Right atrium auricular region (tissue), 2 donors: ENCODE data around the gene RBX1. TPM values are rescaled to one million over a fixed set of nuclear protein-coding genes. Genes with fewer than 3 reads are reported as not detected.

Experiments used
- DNase-seq: peaks from one replicate; pipeline ENCODE4 v3.0.0-alpha.2; 2019; ENCODE audit warnings: low spot score
- H3K27ac ChIP-seq, 2 donors: fragments of 200-600 bp; sonication (generic); 1 replicate in 1 of 2; 2 replicates in 1 of 2; pipeline ENCODE4 v1.5.1; 2016 to 2019
- H3K27me3 ChIP-seq, 2 donors: fragments of 200-600 bp; sonication (generic); one replicate each; pipeline versions ENCODE4 v1.5.1 to v1.6.0; 2017 to 2019
- H3K36me3 ChIP-seq: fragments of 200-600 bp; sonication (generic); one replicate; pipeline ENCODE4 v1.5.1; 2016
- H3K4me1 ChIP-seq, 2 donors: fragments of 200-600 bp; sonication (generic); one replicate each; pipeline versions ENCODE4 v1.5.1 to v1.6.0; 2017 to 2019
- H3K4me3 ChIP-seq, 2 donors: fragments of 200-600 bp; sonication (generic); 1 replicate in 1 of 2; 2 replicates in 1 of 2; pipeline ENCODE4 v1.5.1; 2017 to 2019; ENCODE audit warnings: mild to moderate bottlenecking in 1 of 2, moderate library complexity in 1 of 2
- H3K9me3 ChIP-seq, 2 donors: fragments of 200-600 bp; sonication (generic); one replicate each; pipeline ENCODE4 v1.5.1; 2019
- total RNA-seq, 2 donors: library from RNA; depleted of rRNA; stranded (reverse); fragments of >200 nt; gene quantifications; one replicate each; pipeline ENCODE4 v1.1.0, GENCODE V29; 2016
- TF ChIP-seq, protein P1 (sequence below), 2 donors: fragments of 200-600 bp; sonication (generic); IDR thresholded peaks; one replicate each; pipeline ENCODE4 v1.5.1; 2019; ENCODE audit warnings: antibody characterized with exemption in 2 of 2

RBX1 gene
- total RNA-seq, 2 donors from 2014 or later, result 43.4 to 44.5 TPM

DNA sequence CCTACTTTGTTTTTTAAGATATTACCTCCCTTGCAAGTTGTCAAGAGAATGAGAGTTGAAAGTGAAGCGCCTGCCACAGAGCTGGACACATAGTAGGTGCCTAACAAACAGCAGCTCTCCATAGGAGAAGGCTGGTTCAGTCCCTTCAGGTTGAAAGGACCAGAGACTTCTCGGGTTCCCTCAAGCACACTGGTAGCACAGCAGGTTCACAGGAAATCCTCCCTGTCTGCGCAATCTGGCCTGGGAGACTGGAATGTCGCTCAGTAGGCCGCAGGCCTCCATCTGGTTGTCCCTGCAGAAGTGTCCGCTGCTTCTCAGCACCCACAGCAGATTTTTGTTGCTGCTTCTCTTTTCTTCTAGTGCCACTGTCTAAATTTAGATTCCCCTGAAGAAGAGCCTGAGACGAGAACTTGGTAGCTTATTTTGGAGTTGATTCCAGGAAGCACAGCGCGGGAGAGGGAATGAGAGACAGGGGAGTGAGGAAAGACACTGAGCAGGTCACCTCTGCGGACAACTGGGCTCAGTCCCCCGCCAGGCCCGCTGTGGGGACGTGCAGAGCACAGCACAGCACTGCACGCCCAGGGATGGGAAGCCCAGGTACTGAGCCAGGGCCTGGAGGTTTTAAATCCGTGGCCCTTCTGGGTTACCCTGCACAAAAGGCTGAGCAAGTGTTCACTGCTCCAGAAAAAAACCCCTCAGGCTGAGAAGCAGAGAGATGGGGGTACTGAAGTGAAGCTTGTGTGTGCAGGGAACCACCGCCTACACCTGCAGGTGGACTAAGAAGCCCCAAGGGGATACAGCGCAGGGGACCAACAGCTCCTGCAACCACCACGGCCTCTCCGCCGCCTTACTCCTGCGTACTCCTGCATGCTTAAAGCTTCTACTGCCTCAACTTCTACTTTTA is 31.6 kb downstream of the RBX1 start:
- no peak for DNase-seq
- no peaks in the 10 kb centered on the region for H3K36me3 ChIP-seq
- TF ChIP-seq, protein P1, sequence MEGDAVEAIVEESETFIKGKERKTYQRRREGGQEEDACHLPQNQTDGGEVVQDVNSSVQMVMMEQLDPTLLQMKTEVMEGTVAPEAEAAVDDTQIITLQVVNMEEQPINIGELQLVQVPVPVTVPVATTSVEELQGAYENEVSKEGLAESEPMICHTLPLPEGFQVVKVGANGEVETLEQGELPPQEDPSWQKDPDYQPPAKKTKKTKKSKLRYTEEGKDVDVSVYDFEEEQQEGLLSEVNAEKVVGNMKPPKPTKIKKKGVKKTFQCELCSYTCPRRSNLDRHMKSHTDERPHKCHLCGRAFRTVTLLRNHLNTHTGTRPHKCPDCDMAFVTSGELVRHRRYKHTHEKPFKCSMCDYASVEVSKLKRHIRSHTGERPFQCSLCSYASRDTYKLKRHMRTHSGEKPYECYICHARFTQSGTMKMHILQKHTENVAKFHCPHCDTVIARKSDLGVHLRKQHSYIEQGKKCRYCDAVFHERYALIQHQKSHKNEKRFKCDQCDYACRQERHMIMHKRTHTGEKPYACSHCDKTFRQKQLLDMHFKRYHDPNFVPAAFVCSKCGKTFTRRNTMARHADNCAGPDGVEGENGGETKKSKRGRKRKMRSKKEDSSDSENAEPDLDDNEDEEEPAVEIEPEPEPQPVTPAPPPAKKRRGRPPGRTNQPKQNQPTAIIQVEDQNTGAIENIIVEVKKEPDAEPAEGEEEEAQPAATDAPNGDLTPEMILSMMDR (IDR thresholded peaks at IDR 0.05), result no peak
- no peaks in the 10 kb centered on the region for H3K27me3 ChIP-seq
- H3K4me1 ChIP-seq, result peaks cover 0 to 8% of the 10 kb centered on the region in 2 donors
- no peak overlapping the region for H3K27ac ChIP-seq
- H3K4me3 ChIP-seq, result no peak overlapping the region
- no peaks in the 10 kb centered on the region for H3K9me3 ChIP-seq

GRCh38 chr22:40991298-40991697 is 40.1 kb downstream of the RBX1 start:
- Histone ChIP-seq H3K9me3 (no peaks in the 10 kb centered on the region), H3K27ac (no peak overlapping the region), H3K27me3 (no peaks in the 10 kb centered on the region), H3K4me1 (no peaks in the 10 kb centered on the region), H3K36me3 (no peaks in the 10 kb centered on the region), H3K4me3 (no peak overlapping the region)
- DNase-seq, result no peak
- TF ChIP-seq, protein P1 (IDR thresholded peaks at IDR 0.05), result no peak

GRCh38 chr22:40995821-40996220 is 44.6 kb downstream of the RBX1 start:
- Histone ChIP-seq H3K36me3 (no peaks in the 10 kb centered on the region), H3K27me3 (no peaks in the 10 kb centered on the region), H3K27ac (no peak overlapping the region), H3K4me1 (no peaks in the 10 kb centered on the region), H3K9me3 (no peaks in the 10 kb centered on the region), H3K4me3 (no peak overlapping the region)
- TF ChIP-seq, protein P1 (IDR thresholded peaks at IDR 0.05), result no peak
- no peak for DNase-seq

DNA sequence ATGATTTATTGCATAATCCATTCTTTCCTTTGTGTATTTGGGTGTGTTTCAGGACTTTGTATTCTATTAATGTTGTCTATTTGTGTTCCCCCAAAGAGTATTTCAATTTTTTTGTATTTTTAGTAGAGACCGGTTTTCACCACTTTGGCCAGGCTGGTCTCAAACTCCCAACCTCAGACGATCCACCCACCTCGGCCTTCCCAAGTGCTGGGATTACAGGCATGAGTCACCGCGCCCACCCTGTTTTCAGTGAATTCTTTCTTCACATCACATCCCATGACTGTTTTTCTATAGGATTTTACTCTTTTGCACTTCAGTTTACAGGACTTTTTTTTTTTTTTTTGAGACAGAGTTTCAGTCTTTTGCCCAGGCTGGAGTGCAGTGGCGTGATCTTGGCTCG is 46.3 kb downstream of the RBX1 start:
- H3K4me3 ChIP-seq, result no peak overlapping the region
- no peaks in the 10 kb centered on the region for H3K27me3 ChIP-seq
- no peaks in the 10 kb centered on the region for H3K36me3 ChIP-seq
- TF ChIP-seq, protein P1 (IDR thresholded peaks at IDR 0.05), result no peak
- no peaks in the 10 kb centered on the region for H3K9me3 ChIP-seq
- H3K4me1 ChIP-seq, result no peaks in the 10 kb centered on the region
- H3K27ac ChIP-seq, result no peak overlapping the region
- DNase-seq, result no peak

GRCh38 chr22:41000040-41000565 is 48.9 kb downstream of the RBX1 start:
- Histone ChIP-seq H3K27me3 (no peaks in the 10 kb centered on the region), H3K9me3 (no peaks in the 10 kb centered on the region), H3K27ac (no peak overlapping the region), H3K4me3 (no peak overlapping the region), H3K36me3 (no peaks in the 10 kb centered on the region), H3K4me1 (no peaks in the 10 kb centered on the region)
- TF ChIP-seq, protein P1 (IDR thresholded peaks at IDR 0.05), result no peak
- no peak for DNase-seq
